ENCODE results near the gene PPM1E.

PPM1E gene

DNA sequence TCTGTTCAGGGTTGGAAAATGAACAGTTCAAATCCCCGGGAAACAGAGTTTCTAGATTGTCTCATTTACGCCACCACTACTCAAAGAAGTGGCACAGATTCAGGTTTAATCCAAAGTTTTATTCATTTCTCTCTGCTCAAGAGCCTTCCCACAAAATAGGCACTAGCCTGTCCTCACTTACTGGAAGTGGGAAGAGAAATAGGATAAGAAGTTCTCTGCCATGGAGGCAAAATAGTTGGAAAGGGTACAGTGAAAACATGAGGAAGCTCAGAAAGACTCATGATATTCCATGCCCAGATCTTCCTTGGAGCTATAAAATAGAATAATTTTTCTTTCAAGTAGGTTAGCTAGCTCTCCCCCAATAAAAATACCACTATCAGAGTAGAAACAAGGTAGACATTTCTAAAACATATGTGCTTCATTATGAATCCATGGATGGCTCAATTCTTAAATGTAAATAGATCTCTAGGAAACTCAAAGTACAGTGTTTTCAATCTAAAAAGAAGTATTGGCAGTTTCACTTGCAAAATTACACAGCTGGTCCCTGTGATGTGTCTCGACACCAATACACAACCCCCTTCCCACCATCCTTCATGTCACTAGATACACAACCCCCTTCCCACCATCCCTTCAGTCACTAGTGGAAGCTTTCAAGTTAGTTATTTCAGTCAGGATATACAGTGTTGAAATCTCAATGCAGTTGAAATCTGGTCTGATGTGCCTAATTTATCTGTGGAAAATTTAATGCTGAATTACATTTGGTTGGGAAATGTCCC is 225.2 kb downstream of the PPM1E start:
- no peak overlapping the region for H3K4me3 ChIP-seq (ENCODE audit: low read depth in 1 of 2, low read length in 1 of 2)
- H3K27ac ChIP-seq = no peak overlapping the region
- H3K4me1 ChIP-seq (ENCODE audit: control insufficient read depth in 1 of 2, insufficient read depth in 1 of 2, low read depth in 1 of 2, low read length in 1 of 2) = peaks cover 15 to 20% of the 10 kb centered on the region in 2 experiments
- H3K36me3 ChIP-seq = no peaks in the 10 kb centered on the region
- no peaks in the 10 kb centered on the region for H3K27me3 ChIP-seq
- H3K9me3 ChIP-seq = no peaks in the 10 kb centered on the region
- TF ChIP-seq, protein P1, sequence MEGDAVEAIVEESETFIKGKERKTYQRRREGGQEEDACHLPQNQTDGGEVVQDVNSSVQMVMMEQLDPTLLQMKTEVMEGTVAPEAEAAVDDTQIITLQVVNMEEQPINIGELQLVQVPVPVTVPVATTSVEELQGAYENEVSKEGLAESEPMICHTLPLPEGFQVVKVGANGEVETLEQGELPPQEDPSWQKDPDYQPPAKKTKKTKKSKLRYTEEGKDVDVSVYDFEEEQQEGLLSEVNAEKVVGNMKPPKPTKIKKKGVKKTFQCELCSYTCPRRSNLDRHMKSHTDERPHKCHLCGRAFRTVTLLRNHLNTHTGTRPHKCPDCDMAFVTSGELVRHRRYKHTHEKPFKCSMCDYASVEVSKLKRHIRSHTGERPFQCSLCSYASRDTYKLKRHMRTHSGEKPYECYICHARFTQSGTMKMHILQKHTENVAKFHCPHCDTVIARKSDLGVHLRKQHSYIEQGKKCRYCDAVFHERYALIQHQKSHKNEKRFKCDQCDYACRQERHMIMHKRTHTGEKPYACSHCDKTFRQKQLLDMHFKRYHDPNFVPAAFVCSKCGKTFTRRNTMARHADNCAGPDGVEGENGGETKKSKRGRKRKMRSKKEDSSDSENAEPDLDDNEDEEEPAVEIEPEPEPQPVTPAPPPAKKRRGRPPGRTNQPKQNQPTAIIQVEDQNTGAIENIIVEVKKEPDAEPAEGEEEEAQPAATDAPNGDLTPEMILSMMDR (IDR thresholded peaks at IDR 0.05) = no peak

DNA sequence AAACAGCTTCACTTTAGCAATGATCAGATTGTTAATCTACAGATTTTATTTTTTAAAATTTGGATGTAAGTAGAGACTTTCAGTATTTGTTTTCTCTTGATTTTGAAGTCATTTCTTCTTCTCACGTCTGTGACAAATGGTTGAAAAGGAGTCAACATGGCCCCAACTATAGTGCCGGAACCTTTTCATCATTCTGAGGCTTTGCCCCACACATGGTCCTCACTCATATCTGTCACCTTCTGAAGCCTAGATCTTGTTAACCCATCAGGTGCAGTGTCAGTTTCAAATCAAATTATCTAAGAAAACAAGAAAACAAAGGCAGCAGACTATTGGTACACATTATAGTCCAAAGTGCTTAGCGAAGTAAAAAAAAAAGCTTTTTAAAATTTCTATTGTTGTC is 227.0 kb downstream of the PPM1E start:
- Histone ChIP-seq H3K36me3 (no peaks in the 10 kb centered on the region), H3K27me3 (no peaks in the 10 kb centered on the region), H3K4me1 (ENCODE audit: control insufficient read depth in 1 of 2, insufficient read depth in 1 of 2, low read depth in 1 of 2, low read length in 1 of 2) (peaks cover 21 to 29% of the 10 kb centered on the region in 2 experiments), H3K4me3 (ENCODE audit: low read depth in 1 of 2, low read length in 1 of 2) (no peak overlapping the region), H3K9me3 (no peaks in the 10 kb centered on the region), H3K27ac (no peak overlapping the region)
- TF ChIP-seq, protein P1 (IDR thresholded peaks at IDR 0.05) = no peak

GRCh38 chr17:58985367-58985766 is 229.7 kb downstream of the PPM1E start:
- Histone ChIP-seq H3K36me3 (no peaks in the 10 kb centered on the region), H3K4me1 (ENCODE audit: control insufficient read depth in 1 of 2, insufficient read depth in 1 of 2, low read depth in 1 of 2, low read length in 1 of 2) (peaks cover 21 to 29% of the 10 kb centered on the region in 2 experiments), H3K4me3 (ENCODE audit: low read depth in 1 of 2, low read length in 1 of 2) (peak overlapping the region; percentile 32 to 34), H3K27ac (peak overlapping the region; percentile 76), H3K9me3 (no peaks in the 10 kb centered on the region), H3K27me3 (no peaks in the 10 kb centered on the region)
- TF ChIP-seq, protein P1 (IDR thresholded peaks at IDR 0.05) = no peak

GRCh38 chr17:58985971-58986370 is 230.3 kb downstream of the PPM1E start:
- Histone ChIP-seq H3K9me3 (no peaks in the 10 kb centered on the region), H3K4me3 (ENCODE audit: low read depth in 1 of 2, low read length in 1 of 2) (peak overlapping the region in 1 of 2 experiments; percentile 32), H3K27me3 (no peaks in the 10 kb centered on the region), H3K4me1 (ENCODE audit: control insufficient read depth in 1 of 2, insufficient read depth in 1 of 2, low read depth in 1 of 2, low read length in 1 of 2) (peaks cover 21 to 29% of the 10 kb centered on the region in 2 experiments), H3K27ac (peak overlapping the region; percentile 76), H3K36me3 (no peaks in the 10 kb centered on the region)
- TF ChIP-seq, protein P1 (IDR thresholded peaks at IDR 0.05) = no peak

GRCh38 chr17:58989629-58990028 is 234.0 kb downstream of the PPM1E start:
- H3K36me3 ChIP-seq = no peaks in the 10 kb centered on the region
- TF ChIP-seq, protein P1 (IDR thresholded peaks at IDR 0.05) = no peak

More at GRCh38 chr17:58989629-58990028, 234.0 kb downstream of the PPM1E start:
- Histone ChIP-seq H3K4me3 (ENCODE audit: low read depth in 1 of 2, low read length in 1 of 2) (no peak overlapping the region), H3K27me3 (no peaks in the 10 kb centered on the region), H3K27ac (no peak overlapping the region), H3K9me3 (no peaks in the 10 kb centered on the region), H3K4me1 (ENCODE audit: control insufficient read depth in 1 of 2, insufficient read depth in 1 of 2, low read depth in 1 of 2, low read length in 1 of 2) (peaks cover 19 to 22% of the 10 kb centered on the region in 2 experiments)
